Islet of Langerhans (tissue), 1 donor: ENCODE data around the gene NDUFV1.
"Not testable (repeated sequence)": the region's sequence is repeated elsewhere in the genome, so short reads cannot be mapped to it uniquely, and the experiment has no call there.

Source experiments
- FAIRE-seq: peaks from one replicate; lab custom pipeline; 2011; peaks lifted over from hg19 to GRCh38; lab: Jason Lieb, UNC

The NDUFV1 gene

DNA sequence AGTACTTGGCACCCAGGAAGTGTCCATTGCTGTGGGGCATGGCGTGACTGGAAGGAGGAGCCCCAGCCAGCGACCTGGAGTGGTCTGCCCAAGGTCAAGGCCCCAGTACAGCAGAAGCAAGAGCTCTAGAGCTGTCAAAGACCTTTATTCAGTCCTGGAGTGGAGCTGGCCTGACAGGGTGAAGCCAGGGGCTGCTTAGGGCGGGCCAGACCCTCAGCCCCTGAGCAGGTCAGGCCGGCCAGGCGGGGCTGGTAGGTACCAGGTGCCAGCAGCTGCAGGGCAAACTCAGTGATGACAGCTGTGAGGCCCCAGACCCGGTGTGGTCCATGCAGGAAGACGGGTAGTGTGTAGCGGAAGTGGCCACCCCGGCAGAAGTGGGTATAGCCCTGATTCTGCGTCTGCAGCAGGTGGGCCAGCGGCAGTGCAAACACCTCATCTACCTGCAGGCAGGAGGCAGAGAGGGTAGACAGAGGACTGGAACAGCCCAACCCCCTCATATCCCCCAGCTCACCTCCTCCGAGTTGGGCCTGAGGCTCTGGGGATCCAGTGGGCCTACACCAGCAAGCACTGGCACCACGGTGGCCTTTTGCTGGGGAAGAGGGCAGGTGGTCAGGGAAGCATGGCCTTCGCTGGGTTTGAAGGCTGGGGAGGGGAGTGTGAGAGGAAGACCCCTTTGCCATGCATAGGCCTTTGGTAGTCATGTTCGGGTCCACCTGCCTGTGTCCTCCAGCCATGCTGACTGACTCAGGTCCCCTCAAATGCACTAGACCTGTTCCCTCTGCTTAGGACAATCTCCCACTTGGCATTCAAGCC is 21.3 kb downstream of the NDUFV1 start:
- no peak for FAIRE-seq

- no peak for FAIRE-seq
Measured at GRCh38 chr11:67628710-67629385, 22.1 kb downstream of the NDUFV1 start.

DNA sequence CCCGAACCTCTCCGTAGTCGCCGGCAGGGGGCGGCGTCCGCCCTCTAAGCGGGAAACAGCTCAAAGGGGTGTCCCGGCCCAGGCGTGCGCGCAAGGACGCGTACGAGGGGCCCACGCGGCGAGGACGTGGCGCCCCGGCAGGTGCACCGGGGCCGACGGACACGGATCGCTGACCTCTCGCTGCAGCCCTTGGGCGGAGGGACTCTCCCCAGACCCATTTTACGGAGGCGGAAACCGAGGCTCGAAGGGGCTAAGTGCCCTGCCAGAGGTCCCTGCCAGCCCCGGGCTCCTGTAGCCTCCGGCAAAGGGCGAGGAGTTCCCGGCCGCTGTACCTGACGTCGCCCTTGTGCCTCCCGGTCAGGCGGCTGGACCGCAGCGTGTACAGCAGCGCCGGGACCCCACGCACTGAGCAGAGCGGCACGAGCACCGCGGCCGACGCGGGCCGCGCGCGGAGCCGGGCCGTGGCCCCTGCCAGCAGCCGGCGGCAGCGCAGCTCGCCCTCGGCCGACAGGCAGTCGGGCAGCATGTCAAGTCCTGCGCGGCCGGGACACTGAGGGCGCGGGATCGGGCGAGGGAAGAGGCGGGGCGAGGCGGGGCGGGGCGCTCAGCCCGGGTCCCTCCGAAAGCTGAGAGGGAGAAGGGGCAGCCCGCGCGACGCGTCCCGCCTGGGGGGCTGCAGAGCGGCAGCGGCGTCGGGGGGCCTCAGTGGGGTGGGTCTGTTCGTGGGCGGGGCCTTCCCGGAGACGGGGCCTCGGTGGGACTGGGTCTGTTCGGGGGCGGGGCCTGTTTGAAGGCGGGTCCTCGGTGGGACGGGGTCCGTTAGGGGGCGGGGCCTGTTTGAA is 22.9 kb downstream of the NDUFV1 start, which contains the start of gene NUDT8:
NUDT8 (minus strand) TSS at position 552 of the 842 bp plus-strand sequence; CDS start at position 526, 26 bp downstream.
- no peak for FAIRE-seq

GRCh38 chr11:67630228-67630942 is 23.6 kb downstream of the NDUFV1 start:
- FAIRE-seq, result no peak

GRCh38 chr11:67630943-67631331 is 24.2 kb downstream of the NDUFV1 start:
- FAIRE-seq, result no peak

GRCh38 chr11:67631411-67631810 is 24.7 kb downstream of the NDUFV1 start:
- FAIRE-seq, result no peak

GRCh38 chr11:67631853-67632174 is 25.1 kb downstream of the NDUFV1 start:
- FAIRE-seq, result no peak

DNA sequence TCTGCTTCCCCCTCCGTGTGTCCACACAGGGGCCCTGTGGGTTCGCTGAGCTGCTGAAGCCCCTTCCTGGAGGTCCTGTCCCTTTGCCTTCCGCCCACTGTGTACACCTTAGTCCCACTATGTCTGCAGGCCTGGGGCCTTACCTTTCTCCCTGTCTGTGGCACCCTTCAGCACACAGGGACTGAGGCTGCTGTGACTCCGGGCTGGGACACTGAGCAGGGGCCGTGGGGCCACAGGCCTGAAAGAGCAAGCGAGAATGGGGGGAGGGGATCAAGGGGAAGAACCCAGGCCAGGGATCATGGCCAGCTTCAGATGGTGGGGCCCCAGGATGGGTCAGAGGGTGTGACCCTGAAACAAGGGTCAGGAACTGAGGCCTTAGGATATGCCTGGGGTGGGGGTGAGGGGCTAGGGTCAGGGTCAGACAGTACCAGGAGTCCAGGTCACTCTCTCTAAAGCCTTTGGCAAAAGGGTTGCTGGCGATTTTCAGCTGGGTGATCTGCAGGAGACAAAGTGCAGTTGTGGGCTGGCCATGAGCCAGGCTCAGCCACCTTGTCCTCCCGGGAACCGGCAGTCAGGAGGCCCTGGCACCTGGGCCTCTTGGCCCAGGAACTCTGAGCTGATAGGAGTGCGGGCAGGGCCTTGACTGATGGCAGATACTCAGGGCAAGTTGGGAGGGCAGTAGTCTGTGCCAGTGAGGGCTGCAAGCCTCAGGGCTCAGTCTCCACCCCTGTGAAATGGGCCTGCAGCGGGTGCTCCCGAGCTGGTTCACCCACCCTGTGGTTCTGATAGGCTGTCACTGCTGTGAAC is 25.6 kb downstream of the NDUFV1 start:
- no peak for FAIRE-seq

- no peak for FAIRE-seq
Measured at GRCh38 chr11:67632982-67633755, 26.4 kb downstream of the NDUFV1 start.

GRCh38 chr11:67633758-67634365 is 27.1 kb downstream of the NDUFV1 start:
- no peak for FAIRE-seq

DNA sequence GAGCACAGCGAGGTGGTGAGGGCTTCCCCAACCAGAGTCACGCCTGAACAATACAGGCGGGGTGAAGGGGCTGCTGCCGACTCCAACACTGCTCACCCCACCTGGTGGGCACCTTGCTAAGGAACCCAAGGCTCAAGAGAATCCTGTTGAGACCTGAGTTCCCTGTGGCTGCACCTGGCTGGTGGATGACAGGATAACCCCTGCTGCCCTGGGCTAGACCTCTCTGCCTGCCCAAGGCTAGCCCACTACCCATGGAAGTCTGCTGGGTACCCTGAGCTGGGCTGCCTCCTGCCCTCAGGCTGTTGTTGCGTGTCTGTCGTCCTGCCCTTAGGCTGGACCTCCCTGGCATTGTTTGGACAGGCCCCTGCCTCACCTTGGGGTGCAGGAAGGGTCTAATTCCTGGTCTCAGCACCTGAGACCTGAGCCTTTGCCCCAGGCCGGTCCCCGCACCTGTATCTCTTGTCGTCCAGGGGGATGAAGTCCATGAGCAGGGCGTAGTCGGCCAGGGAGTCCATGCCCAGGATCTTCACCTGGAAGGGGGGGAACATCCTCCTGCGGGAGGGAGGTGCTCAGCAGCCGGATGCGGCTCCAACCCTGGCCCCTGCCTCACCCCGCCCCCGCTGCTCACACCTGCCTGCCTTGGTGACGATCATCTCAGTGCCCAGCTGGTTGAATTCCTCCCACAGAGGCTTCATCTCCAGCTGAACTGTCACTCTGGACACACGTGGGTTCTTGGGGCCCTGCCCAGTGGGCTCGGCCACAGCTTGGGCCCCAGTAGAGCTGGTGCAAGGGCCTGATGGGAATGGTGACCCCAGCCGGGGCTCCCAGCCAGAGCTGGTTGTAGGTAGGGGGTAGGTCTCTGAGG is 27.9 kb downstream of the NDUFV1 start:
- no peak for FAIRE-seq

DNA sequence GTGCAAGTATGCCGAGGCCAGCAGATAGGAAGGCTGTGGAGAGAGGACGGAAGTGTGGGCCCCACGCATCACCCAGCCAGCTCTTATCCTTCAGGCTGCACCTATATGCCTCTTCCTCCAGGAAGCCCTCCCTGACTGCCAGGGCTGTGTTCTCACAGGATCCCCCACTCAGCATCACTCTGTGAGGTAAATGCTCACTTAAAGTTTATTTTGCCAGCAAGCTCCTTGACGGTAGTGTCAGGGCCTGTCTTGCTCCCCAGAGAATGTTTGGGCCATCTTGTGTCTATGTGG is 28.4 kb downstream of the NDUFV1 start:
- FAIRE-seq, result no peak

GRCh38 chr11:67636962-67637361 is 30.2 kb downstream of the NDUFV1 start:
- no peak for FAIRE-seq

DNA sequence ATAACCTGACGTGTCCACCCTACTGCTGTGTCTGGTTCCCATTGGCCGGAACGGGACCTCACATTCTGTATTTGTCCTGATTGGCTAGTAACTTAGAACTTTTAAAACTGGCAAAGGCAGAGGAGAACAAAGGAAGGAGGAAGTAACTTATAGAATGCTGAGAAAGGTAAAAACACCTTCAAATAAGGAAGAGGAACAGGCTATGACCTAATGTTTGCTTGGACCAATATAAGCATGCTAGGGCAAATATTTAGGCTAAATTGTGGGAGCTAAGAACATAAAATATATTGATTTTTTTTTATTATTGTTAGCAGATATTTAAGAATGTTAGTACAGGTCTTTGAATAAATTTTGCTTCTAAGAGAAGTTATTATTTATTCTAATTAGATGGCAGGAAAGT is 30.7 kb downstream of the NDUFV1 start:
- not testable (repeated sequence) for FAIRE-seq

GRCh38 chr11:67638535-67639437 is 32.0 kb downstream of the NDUFV1 start:
- no peak for FAIRE-seq

DNA sequence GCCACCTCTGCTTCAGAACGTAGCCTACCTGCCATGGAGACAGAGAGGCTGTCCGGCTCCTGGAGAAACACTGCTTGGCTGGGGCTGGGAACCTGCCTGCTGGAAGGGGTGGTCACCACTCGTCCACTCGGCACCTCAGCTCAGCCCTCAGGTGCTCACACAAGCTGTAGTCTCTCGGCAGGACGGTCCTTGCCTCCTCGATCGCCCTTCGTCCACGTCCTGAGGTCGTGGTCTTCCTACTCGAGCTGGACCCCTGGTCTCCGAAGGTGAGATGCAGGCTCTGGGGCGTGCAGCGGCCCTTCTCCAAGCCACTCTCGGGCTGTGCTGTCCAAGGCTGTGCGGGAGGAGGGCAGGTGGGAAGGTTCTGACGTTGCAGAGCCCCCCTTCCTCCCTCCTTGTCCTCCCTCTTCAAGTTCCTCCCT is 32.7 kb downstream of the NDUFV1 start, which contains the start of gene TBX10:
TBX10 (minus strand) TSS at position 326 of the 422 bp plus-strand sequence; CDS start at position 35, 291 bp downstream.
- FAIRE-seq, result no peak

DNA sequence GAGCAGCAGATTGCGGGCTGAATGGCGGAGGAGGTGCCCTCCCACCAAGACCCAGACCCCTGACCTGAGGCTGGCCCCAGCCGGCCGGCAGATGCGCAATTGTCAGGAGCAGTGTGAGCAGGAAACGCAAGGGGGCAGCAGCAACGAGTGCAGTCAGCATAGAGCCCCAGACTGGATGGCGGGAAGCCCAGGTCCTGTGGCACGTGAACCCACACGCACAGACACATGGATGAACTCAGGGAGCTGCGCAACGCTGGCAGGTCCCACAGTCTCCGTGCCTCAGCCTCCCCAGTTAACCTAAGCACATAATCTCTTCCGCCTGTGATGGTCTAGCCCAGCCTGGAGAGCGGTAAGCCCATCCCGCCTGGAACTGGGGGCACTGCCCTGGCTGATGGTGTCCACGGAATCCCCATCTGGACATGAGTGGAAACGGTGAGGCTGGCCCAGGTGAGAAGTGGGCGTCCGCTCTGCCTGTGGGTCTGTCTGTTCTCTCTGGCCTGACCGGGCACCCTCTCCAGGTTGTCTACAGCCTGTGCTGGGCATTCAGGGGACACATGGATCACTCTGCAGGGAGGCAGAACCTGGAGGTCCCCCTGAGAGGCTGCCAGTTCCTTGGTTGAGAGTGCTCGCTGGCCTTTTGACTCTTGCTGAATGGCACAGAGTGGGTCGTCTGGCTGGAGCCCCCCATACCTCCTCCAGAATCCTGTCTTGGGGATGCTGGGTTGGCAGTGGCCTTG is 33.5 kb downstream of the NDUFV1 start:
- no peak for FAIRE-seq
